NCI-H1417 treated with DMSO at 0.1 percent for 48 hours (cell line): ENCODE measurements around the gene PPP1R13L.
"Not testable (repeated sequence)": the region's sequence is repeated elsewhere in the genome, so short reads cannot be mapped to it uniquely, and the experiment has no call there.

Source experiments
- DNase-seq: peaks from one replicate; lab custom pipeline; 2025; lab: John Stamatoyannopoulos, UW

The PPP1R13L gene

DNA sequence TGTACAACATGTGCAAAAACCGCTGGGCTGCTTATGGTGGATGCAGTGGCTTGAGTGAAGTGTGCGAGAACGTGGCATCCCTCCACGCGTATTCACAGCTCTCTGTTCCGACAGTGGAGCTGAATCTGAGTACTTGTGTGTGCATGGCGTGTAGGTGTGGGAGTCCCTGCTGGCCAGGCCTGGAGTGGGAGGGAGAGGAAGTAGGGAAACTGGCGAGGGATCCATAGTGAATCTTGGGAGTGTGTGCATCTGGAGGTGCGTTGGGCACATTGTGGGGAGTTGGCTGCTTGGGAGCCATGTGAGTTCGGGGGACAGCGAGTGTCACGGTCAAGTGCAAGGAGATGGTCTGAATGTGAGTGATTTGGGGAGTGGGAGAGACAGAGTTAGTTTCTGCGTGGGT, 62.0 kb downstream of the PPP1R13L start:
- no peak for DNase-seq

DNA sequence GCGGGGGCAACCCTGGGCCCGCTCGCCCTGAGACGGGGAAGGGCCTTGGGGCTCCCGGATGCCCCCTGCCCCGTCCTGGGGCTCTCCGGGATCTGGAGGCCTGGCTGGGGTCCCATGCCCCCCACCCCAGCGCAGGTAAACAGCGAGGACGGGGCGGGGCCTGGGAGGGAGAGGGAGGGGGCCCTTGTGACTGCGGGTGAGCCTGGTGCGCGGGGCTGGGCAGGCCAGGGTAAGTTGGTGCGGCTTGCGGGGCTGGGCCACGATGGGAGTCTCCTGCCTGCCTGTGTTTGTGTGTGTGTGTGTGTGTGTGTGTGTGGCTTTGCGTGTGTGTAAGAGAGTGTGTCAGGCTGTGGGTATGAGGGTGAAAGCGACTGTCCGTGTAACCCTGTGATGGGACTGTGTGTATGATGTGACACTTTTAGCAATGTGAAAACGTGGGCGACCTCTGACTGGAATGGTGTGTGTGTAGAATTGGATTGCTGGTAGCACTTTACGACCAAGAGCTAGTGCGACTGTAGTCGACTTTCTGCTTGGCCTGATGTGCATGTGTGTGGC, 63.9 kb downstream of the PPP1R13L start:
- DNase-seq: no peak

DNA sequence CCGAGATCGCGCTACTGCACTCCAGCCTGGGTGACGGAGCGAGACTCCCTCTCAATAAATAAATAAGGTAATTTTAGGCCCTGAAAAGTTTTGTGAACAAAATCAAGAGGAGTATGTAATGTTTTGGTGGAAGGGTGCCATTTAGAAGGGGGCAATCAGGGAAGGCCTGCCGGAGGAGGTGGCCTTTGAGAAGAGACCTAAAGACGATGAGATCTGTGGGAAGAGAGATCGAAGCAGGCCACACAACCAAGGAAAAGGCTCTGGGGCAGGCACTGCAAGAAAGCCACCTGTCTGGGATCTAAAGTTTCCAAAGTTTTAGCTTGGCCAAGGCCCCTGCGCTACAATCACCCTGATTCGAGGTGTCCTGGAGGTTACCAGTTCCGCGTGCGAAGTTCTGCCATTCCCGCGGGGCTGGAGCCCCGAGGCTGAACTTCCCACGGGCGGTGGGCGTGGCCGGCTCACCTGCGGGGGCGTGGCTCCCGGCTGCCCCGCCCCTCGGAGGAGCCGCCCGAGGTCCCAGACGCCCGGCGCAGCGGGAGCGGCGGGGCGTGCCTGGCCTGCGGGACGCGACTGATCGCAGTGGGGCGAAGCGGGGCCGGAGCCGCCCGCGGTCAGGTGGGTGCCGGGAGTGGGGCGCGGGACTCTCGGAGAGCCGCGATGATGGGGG, 64.5 kb downstream of the PPP1R13L start, which contains the start of gene KLC3:
Gene KLC3, plus strand, starts transcription at position 519 of the 667 bp plus-strand sequence. CDS start 4,792 bp downstream, outside the sequence.
- DNase-seq: no peak

GRCh38 chr19:45339629-45340028, 65.2 kb downstream of the PPP1R13L start:
- DNase-seq: no peak

- no peak for DNase-seq
These were observed 68.1 kb downstream of the PPP1R13L start for GRCh38 chr19:45336696-45337251.

- not testable (repeated sequence) for DNase-seq
These were observed 70.0 kb downstream of the PPP1R13L start for GRCh38 chr19:45334881-45335280.

DNA sequence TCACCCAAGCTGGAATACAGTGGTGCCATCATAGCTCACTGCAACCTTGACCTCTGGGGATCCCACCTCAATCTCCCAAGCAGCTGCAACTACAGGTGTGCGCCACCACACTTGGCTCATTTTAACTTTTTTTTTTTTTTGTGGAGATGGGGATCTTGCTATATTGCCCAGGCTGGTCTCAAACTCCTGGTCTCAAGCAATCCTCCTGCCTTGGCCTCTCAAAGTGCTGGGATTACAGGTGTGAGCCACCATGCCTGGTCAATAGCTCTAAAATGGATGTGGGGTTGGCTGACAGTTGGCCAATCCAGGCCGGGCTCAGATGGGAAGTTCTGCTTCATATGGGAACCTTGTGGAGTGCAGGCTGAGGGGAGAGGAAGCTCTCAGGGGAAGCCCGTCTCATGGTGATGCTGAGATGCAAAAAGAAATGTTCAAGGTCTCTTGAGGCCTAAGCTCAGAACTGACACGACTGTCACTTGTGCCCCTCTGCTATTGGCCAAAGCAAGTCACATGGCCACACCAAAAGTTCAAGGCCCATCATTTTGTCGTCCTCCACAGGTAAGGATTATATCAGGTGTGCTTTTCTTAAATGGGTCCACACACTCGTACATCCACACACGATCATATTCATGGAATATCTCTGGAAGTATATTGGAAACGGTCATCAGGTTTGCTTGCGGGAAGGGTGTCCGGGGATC, 71.1 kb downstream of the PPP1R13L start:
- no peak for DNase-seq

- no peak for DNase-seq
These were observed 73.5 kb downstream of the PPP1R13L start for GRCh38 chr19:45331411-45331810.
